ENCODE results near the gene PMM2.
"Not testable (repeated sequence)": the region's sequence is repeated elsewhere in the genome, so short reads cannot be mapped to it uniquely, and the experiment has no call there.

Gene PMM2

DNA sequence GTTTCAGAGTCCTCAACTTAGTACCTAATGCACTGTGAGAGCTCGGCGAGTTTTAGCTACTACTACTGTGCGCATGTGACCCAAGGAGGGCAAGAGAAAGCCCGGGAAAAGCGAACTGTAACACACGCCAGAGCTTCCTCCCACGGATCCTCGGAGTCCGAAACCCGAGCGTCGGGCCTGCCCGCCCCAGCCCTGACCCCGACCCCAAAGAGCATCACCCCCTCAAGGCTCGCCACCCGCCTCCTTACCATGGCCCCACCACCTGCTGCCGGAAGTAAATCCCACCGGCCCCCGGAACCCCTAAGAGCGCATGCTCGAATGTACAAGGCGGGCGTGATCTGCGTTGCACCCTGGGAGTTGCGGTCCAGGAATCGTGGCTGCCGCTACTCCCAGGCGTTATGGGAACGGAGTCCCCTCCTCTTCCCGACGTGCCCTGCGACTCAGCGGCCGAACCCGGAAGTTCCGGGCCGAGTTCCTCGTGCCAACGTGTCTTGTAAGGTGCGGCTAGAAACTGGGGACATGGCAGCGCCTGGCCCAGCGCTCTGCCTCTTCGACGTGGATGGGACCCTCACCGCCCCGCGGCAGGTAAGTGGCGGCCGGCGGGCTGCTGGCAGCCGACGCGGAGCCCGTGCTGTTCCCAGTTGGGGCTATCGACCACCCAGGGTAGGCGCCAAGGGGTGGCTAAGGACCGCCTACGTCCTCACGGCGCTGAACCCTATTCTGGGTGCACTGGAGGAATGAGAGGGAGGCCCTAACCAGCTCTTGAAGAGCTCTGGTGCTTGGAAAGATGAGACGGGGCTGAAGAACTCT, at the start of gene PMM2, which contains the start of gene TMEM186:
TSS of gene PMM2 (plus strand) at position 476 of the 810 bp plus-strand sequence. CDS start at position 520, 44 bp downstream.
TSS of gene TMEM186 (minus strand) at position 276 of the 810 bp plus-strand sequence. CDS start at position 251, 25 bp downstream.
- DNase-seq = peak; percentile 97

DNA sequence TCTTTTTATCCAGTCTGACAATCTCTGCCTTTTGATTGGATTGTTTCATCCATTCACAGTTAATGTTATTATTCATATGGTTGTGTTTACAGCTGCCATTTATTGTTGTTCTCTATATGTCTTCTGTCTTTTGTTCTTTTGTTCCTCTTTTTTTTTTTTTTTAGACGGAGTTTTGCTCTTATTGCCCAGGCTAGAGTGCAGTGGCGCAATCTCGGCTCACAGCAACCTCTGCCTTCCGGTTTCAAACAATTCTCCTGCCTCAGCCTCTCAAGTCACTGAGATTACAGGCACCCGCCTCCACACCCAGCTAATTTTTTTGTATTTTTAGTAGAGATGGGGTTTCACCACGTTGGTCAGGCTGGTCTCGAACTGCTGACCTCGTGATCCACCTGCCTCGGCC, 48.7 kb upstream of the PMM2 start:
- DNase-seq = not testable (repeated sequence)

DNA sequence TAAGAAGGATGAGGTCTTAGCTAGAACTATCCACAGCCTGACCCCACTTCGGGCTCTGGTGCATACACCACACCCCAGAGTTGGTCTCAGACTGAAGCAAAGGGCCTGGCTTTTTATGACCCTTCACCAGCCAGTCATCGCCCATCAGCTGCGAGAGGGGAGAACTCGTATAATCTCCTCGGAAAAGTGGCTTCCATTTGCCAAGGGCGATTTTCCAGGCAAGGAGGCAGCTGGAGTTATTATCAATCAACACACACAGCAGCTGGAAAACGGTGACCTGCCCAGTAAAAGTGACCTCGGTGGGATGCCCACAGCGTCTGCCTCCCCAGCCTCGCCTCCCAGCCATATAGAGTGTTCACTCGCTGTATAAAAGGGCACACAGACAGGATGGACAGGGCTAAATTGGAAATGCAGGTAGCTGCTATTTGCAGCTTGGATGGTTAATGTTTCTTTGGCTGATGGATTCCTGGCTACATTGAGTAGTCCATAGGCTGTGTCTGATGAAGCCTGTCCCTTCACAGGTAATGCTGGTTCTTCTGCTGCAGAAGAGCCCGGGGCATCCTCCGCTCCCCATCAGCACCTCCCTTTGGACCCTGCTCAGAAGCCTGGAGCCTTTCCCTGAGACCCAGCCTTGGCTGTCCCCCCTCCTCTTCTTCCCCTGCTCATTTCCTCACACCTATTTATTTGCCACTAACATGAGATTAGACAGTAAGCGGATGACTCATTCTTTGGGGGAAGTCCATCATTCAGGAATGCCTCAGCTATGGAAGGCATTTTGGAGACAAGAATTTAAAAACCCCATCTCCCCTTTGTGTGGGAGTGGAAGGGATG, 45.9 kb upstream of the PMM2 start:
- DNase-seq = no peak

DNA sequence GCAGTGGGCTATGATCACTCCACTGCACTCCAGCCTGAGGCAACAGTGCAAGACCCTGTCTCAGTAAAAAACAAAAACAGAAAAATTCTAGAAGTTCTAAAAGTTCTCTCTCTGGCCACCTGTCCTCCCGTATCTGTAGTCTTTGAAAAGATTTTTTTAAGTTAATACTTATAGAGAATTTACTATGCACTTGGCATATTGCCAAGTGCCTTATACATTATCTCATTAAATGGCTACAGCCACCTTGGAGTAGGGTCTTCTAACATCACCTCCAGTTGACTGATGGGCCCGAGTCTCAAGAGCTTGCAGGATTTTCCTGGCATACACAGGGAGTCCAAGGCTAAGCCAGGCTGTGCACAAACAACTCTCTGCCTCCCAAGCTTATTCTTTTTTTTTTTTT, 44.9 kb upstream of the PMM2 start:
- no peak for DNase-seq

DNA sequence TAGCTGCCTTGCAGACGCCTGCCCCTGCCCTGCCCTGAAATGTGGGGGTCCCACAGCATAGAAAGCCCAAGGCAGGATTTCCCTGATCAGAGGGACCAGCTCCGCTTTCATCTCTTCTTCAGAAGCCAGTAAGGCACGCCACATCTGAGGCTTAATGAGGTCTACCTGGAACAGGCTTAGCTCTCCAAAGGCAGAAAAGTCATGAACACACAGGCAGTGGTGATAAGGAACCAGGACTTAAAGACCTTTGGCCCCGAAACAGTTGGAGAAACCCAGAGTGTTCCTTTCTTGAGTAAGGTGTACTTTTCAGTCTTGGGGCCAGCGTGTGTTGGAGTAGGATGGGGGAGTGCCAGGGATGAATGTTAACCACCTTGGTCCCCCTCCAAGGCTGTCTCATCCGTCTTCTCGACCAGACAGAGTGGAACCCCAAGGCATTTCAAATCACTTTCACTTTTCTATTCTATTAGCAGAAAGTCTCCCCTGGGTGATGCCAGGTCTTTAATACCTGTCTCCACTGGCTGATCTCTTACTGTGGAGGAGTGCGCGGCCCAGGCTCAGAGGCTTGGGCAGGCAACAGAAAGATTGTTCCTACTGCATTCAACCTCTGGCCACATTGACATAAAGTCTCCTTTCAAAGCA, 44.1 kb upstream of the PMM2 start:
- DNase-seq = no peak

DNA sequence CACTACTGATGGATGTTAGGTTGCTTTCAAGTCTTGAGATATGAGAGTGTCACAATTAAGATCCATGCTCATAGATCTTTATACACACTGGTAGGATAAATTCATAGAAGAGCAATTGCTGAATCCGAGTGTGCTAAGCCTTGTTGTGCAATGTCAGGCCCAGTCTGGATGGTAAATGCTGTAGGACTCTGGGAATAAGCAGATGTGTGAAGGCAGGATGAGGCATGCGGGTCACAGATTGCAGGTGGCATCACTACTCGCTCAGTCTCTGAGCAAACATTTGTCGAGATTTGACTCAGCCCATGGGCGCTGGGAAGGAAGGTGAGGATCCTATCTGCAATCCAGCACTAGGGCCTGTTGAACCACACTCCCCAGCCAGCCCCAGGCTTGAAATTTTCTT, 40.9 kb upstream of the PMM2 start:
- DNase-seq = no peak

DNA sequence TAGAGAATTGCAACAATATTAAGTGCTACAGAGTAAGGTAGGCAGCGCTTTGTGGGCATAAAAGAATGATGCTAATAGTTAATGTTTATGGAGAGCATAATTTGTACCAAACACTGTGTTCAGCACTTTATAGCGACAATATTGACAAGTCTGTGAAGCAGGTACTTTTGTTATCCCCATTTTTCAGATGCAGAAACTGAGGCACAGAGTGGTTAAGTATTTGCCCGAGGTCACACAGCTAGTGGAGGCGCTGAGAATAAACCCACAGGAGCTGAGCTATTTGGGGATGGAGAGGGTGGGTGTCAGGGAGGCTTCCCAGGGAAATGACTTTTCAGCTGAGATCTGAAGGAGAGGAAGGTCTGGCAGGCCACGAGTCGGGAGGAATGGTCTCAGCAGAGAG, 39.6 kb upstream of the PMM2 start:
- no peak for DNase-seq

DNA sequence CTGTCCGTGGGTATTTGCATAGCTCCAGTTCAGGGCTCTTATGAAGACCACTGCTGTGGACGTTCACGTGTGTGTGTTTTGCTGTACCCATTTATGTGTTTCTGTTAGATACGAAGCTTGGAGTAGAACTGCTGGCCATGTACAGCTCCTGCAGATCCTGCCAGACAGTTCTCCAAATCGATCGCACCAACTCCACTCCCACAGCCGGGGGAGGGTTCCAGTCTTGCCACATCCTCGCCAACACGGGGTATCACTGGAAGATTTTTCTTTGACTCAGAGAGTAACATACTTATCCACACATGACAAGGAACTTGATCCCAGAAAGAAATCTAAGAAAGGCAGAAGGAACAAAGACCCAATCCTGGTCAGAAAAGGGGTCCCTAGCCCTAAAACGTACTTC, 37.6 kb upstream of the PMM2 start:
- no peak for DNase-seq

DNA sequence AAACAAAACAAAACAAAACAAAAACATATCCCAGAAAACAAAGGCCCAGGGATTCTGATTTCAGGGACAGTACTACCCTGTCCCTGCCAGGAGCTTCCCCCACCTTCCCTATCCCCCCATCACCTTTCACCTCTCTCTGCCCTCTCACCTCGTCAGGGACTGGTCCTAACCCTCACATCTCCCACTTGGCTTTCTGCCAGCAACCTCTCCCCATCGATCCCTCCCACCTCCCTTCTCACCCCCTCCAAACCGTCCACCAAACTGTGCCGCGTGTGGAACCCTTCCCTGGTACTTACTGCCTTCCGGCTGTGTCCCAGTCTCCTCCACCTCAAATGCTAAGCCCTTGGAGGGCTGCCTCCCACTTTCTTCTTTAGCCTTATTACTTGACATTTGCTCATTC, 36.6 kb upstream of the PMM2 start:
- no peak for DNase-seq

DNA sequence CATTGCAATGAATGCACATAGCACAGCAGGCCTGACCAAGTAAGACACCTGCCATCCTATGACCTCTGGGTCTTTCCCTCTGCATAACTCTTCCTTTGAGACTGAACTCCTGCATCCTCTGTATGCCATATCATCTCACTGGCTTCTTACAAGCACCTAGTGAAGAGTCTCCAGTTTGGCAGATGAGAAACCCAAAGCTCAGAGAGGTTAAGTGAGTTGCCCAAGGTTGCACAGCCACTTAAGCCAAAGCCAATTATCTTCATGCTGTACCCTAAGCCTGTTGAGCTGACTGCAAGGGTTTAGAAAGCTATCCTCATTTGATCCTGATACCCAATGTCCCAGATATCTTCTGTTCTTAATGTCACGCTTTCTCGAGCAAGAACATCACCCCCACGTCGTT, 35.4 kb upstream of the PMM2 start:
- DNase-seq = no peak

DNA sequence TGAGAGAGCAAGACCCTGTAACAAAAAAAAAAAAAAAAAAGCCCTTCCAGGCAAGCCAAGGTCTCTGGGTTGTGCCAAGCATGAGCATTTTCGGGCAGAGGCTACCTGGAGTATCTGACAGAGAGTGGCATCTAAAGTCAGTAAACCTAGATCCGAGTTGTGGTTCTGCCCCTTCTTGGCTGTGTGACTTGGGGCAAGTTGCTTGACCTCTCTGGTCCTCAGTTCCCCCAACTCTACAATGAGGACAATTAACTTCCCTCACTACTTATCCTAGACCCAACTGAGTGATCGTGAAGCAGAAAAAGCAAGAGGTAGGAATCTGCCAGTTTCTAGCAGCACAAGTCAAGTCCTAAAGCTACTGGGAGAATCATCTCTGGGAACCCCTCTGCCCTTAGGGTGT, 34.6 kb upstream of the PMM2 start:
- no peak for DNase-seq

DNA sequence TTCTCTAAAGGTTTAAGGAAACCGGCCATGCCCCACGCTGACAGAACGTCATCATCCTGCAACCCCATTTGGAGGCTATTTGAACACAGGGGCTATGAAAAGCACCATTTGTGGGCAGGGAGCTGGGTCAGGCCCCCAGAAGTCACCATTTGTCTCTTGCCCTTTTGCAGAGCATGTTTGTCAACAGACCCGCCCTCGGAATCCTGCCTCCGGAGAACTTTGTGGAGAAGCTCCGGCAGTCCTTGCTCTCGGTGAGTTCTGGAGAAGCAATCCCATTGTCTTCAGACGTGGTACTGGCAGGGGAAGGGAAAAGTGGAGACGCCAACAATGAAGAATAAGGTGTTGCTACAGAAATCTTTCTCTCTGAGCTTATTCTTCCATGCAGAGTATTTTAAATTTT, 33.7 kb upstream of the PMM2 start:
- no peak for DNase-seq

DNA sequence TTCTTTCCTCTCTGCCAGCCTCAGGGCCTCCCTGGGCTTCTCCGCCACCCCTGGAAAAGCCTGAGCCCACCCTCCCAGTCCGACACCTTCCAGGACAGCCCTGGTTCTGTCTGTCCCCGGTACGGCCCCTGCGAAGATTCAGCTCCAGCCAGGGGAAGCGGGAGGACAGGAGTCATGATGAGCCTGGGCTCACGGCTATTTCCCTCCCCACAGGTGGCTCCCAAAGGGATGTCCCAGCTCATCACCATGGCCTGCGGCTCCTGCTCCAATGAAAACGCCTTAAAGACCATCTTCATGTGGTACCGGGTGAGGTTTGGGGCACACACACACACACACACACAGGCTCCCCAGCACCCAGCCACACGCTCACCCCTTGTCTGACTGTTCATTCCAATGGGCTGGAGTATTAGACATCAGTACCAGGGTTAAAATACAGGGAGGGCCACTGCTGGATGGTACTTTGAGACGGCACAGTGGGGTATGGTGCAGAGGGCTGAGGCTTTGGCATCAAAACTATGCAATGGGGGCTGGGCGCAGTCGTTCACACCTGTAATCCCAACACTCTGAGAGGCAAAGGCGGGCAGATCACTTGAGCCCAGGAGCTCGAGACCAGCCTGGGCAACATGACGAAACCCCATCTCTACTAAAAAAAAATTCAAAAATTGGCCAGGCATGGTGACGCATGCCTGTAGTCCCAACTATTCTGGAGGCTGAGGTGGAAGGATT, 33.0 kb upstream of the PMM2 start:
- no peak for DNase-seq

DNA sequence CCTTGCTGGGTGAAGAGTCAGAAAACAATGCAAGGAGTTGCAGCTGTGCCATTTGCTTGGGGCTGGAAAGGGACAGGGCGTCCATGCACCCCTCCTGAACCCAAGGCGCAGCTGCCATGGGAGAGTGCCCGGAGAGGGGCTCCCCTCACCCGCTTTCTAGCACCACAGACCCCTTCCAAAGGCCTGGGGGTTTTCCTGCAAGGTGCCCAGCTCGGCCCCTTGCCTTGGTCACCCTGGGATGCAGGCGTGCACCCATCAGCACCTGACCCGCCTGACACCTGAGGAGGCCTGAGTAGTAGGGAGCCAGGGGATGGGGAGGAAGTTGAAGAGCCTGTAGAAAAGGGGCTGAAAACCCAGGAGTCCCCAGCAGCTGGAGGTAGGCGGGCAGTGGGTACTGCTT, 30.5 kb upstream of the PMM2 start:
- no peak for DNase-seq

DNA sequence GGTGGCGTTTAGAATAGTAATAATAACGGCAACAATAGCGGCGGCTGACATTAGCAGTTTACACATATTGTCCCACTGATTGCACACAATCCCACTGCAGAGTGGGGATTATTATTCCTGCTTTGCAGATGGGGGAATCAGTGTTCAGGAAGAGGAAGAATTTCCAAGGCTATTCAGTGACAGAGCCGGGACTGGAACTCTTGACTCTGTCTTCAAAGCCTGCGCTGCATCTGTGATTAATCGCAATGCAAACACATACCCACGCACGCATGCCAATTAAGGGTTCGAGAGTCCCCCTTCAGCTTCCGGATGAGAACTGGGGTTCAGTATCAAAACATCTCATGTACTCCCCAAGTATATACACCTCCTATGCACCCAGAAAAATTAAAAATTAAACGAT, 29.4 kb upstream of the PMM2 start:
- no peak for DNase-seq

DNA sequence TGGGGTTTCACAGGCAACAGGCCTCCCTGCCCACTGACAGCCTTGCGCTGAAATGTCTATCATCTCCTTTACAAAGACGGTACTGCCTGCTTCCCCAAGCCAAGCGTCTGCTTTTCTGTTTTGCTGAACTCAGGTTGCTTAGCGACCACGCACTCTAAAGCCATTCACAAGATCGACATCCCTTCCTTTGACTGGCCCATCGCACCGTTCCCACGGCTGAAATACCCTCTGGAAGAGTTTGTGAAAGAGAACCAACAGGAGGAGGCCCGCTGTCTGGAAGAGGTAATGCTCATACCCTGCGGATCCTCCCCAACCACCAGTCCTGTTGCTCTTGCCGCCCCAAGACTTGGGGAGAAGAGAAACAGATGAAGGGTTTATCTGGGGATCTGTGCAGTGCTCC, 28.9 kb upstream of the PMM2 start:
- DNase-seq = peak; percentile 48

DNA sequence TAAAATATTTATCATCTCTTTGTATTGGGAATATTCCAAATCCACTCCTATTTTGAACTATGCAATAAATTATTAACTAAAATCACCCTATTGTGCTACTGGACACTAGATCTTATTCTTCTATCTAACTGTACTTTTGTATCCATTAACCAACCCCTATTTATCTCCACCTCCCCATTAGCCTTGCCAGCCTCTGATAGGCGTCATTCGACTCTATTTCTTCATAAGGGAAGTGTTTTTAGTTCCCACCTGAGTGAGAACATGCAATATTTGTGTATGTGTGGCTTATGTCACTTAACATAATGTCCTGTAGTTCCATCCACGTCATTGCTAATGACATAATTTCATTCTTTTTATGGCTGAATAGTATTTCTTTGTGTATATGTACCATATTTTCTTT, 24.1 kb upstream of the PMM2 start:
- no peak for DNase-seq

DNA sequence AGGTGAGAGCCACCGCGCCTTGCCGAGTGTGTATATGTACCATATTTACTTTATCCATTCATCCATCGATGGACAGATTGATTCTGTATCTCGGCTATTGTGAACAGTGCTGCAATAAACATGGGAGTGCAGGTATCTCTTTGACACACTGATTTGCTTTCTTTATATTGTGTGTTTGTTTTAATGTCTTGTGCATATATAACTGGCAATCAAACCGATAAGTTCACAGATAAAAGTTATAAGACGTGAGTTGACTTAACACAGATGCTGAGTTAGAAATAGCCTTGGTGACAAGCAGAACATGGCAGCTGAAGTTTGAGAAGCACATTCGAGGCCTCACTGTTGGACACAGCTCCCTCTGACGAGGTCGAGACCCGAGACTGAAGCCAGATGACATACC, 23.4 kb upstream of the PMM2 start:
- no peak for DNase-seq

DNA sequence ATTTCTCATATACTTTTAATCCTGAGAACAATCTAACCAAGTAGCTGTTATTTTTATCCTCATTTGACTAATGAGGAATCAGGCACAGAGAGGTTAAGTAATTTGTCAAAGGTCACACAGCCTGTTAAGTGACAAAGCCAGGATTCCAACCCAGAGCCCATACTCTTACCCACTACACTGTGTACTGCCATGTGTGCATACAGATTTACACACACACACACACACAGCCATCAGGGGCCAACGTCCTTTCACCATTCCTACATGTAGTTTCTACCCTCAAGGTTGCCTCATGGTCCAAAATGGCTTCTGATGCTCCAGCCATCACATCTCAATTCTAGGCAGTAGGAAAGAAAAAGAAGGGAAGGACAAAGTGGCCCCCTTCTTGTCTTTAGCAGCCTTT, 22.3 kb upstream of the PMM2 start:
- DNase-seq = no peak

DNA sequence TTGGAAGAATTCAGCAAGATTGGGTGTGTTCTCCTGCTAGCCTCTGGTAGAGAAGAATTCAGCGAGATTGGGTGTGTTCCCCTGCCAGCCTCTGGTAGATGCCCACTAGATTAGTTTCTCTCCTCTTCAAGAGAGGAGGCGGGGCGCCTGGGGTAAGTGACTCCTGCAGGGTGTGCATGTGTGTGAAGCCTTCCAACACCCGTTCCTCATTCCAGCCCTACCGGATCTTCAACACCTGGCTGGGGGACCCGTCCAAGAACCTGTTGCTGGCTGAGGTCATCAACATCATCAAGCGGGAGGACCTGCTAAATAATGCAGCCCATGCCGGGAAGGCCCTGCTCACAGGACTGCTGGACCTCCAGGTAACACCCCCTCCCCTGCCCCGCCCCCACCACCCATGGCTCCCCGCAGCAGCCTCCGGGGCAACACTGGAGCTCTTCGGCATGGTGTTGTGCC, 21.5 kb upstream of the PMM2 start:
- no peak for DNase-seq

DNA sequence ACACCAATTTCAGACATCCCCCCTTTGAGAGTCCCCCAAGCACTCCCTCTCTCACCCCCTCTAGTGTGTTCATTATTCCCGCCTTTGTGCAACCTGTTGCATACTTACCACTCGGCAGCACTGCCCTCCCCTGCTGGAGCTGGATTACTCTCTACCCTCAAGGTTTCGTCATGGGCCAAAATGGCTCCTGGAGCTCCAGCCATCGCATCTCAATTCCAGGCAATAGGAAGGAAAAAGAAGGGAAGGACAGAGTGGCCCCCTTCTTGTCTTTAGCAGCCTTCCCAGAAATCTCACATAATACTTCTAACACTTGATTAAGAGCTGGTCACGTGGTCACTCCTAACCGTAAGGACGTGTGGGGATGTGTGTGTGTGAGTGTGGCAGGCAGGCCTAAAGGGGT, 20.4 kb upstream of the PMM2 start:
- no peak for DNase-seq

DNA sequence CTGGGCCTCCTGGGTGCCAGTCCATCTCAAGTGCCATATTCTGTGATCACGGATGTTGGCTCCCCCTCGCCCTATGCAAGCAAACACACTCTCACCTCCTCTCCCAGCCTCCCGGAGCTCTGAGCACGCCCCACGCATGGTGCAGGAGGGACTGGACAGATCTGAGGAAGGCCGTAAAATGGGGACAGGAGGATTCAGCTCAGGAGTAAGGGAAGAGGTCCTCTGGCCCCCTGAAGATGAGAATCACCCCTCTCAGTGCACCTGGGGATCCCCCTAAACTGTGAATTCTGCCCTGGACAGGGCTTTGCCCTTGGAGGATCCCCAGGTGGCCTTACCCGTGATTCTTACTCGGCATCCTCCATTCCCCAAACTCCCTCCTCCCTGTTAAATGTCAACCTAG, 15.8 kb upstream of the PMM2 start:
- DNase-seq = no peak

DNA sequence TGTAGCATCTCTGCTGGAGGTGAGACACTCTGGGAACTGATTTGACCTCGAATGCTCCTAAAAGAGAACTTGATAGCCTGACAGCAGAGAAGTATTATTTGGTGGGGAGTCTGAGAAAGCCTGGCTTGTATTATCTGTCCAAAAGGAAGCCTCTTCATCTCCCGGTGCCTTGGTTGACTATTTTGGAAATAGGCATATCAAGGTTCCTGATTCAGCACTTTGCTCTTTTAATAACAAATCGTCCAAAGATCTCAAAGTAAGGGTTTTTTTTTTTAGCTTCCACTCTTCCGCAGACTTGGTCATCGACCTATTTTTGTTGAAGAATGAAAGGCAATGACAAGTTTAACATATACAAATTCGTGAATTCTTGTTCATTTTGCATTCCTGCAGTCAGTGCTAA, 15.0 kb upstream of the PMM2 start:
- DNase-seq = no peak
